ENCODE data around the gene MLC1.
"Not testable (repeated sequence)": the region's sequence is repeated elsewhere in the genome, so short reads cannot be mapped to it uniquely, and the experiment has no call there.

MLC1 gene

GRCh38 chr22:50101870-50102565 is 16.8 kb upstream of the MLC1 start:
- no peak for DNase-seq

- no peak for DNase-seq
Observed at GRCh38 chr22:50098052-50098451, 12.8 kb upstream of the MLC1 start.

GRCh38 chr22:50092342-50092741 is 7.1 kb upstream of the MLC1 start:
- no peak for DNase-seq

- DNase-seq, result no peak
Observed at GRCh38 chr22:50091092-50091768, 6.0 kb upstream of the MLC1 start.

DNA sequence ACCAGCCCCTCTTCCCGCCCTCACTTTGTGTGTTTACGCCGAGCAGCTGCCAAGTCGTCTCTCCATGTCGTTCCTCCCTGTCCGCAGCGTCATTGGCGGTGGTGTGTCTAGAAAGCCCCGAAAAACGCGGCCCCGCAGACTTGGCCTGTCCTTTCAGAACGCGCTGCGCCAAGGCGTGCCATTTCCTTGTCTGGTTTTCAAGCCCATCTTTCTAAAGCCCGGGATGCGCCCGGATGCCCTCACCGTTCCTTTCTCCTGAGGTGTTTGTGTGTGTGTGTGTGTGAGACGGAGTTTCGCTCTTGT is 5.1 kb upstream of the MLC1 start:
- no peak for DNase-seq

DNA sequence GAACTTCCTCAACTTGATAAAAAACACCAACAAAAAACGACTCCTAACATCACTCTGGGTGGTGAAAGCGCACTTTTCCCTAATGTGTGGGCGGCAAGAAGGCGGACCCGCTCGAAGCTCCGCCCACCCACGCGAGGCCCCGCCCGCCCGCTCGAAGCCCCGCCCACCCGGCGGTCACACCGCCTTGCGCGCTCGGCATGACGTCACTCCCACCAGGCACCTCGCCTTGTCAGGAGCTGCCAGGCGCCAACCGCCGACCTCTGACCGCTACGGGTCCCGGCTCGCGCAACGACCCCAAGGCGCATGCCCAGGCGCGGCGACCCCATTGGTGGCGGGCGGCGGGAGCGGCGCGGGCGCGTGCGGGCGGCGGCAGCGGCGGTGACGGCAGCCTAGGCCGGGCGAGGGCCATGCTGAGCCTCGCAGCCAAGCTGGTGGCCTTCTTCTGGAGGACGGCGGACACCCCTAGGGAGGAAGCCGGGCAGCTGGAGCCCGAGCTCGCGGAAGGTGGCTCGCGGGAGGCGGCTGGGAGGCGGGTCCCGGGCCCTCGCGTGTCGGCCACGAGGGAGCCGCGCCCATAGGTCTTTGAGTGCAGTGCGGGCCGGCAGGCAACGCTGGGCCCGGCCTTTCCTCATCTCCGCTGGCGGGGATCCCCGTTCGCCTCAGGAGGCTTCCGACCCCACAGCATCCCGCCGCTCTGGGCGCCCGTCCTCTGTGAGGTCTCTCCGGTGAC is 4.6 kb upstream of the MLC1 start, which contains the start of gene MOV10L1:
MOV10L1 (plus strand) TSS at position 325 of the 730 bp plus-strand sequence; CDS start at position 408, 83 bp downstream.
- DNase-seq, result peak; percentile 7

DNA sequence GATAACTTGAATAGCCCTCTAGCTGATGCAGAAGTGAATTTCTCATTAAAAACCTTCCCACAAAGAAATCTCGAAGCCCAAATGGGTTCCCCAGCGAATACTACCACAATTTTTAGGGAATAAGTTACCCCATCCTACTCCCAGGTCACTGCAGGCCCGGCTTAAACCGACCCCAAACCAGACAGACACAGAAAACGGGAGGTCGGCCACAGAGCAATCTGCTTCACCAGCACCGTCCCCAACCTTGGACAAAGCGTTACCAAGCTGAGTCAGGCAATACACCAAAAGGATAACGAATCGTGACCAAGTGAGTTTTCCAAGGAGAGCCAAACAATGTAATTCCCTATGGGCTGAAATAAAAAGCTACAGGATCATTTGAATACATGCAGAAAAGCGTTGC is 4.0 kb upstream of the MLC1 start:
- no peak for DNase-seq

GRCh38 chr22:50088096-50088495 is 2.9 kb upstream of the MLC1 start:
- no peak for DNase-seq

DNA sequence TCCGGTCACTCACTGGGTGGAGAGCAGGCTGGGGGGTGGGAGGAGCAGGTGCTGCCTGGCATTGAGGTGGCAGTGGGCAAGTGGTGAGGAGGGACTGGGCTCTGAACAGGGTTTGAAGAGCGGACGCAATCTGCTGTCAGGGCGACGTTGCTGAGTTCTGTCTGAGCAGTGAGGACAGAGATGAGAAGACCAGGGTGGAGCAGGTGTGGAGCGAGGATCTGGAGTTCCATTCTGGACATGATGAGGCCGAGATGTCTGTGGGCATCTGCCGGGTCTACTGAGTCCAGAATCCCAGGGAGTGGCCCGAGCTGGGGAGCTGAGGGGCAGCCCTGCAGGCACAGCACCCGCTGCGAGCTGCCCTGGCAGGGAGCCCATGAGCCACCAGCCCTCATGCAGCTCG is 2.4 kb upstream of the MLC1 start:
- DNase-seq, result no peak

DNA sequence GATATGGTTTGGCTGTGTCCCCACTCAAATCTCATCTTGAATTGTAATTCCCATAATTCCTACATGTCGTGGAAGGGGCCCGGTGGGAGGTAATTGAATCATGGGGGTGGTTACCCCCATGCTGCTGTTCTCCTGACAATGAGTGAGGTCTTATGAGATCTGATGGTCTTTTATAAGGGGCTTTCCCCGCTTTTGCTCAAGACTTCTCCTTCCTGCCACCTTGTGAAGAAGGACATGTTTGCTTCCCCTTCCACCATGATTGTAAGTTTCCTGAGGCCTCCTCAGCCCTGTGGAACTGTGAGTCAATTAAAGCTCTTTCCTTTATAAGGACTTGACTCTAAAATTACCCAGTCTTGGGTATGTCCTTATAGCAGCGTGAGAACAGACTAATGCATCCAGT is 1.7 kb upstream of the MLC1 start:
- DNase-seq, result not testable (repeated sequence)

- no peak for DNase-seq
Observed at GRCh38 chr22:50086526-50086925, 1.3 kb upstream of the MLC1 start.

DNA sequence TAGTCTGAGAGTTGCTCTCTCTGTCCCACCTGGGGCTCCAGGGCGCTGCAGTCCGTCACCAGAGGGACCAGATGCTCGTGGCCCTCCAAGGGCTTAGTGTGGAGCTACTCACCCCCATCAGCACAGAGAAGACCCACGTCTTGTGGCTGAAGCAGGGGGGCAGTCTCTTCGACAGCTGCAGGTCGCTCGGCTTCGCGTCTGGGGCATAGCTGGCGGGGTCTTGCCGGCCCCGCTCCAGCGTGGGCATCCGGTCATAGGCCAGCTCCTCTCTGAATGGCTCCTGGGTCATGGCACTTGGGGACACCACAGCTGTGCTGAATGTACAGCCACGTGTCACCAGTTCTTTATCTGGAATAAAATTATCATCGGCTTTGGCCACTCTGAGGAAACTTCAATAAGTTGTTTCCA is 608 bp downstream of the MLC1 start:
- DNase-seq, result no peak

- DNase-seq, result no peak
Observed at GRCh38 chr22:50084080-50084477, 1.1 kb downstream of the MLC1 start.

DNA sequence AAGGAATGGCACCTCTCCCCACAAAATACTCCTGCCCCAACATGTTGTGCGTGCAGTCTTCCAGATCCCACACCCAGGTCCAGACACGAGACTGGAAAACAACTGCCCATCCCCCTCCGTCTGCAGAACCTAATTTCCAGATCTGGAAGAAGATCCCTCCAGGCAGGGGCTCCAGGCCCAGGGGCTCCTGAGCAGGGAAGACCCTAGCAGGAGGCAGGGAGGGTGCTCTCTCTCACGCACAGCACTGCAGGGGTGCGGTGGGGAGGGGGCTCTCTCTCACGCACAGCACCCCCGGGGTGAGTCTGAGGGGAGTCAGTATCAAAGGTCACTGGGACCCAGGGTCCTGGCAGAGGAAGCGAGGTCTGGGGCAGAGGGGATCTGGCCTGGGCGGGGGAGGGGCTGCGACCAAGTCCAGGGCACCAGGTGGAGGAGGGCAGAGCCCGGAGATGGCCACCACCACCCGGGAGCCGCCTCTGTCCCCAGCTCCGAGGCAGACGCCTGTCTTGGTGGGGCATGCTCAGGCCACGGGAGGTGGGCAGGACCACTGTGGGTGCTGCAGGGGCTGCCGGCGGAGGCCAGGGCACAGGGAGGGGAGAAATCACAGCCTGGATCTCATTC is 1.7 kb downstream of the MLC1 start:
- DNase-seq, result no peak

DNA sequence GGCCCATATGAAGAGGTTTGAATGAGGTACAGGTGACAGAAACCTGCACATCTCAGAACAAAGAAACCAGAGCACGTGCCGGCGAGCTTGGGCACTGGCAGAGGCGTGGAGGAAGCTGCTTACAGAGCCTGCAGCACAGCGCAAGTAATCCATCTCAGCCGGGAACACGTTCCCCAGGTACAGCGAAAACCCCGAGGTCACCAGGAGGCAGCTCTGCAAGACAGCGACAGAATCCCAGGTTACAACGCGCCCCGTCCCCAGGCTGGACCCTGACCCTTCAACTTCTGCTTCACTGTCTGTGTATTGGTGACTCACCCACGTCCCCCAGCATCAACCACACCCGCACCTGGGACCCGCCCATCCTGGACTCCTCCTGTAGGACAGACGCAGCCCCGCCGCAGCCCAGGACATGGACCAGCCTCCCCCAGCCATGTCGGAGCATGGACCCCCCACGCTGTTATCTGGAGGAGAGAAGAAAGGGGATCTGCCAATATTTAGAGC is 2.2 kb downstream of the MLC1 start:
- DNase-seq, result no peak

DNA sequence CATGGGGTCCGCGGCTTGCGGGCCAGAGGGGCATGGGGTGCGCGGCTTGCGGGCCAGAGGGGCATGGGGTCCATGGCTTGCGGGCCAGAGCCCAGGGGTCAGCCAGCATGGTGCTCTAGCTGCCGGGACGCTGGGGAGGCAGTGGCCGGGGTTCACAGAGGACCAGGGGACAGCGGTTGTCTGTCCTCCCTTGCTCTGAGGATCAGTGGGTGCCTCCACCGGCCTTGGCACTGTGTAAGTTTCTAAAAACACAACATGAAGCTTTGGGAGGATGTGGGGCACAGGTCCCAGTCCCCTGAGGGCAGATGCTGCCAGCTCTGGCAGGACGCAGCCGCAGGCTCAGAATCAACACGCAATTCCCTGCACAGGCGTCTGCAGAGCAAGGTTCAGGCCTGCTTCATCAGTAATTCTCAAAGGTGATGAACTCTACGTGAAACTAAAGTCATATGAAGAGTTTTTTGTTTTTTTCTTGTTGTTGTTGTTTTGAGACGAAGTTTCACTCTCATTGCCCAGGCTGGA is 3.0 kb downstream of the MLC1 start:
- no peak for DNase-seq

- DNase-seq, result no peak
Observed at GRCh38 chr22:50081426-50082196, 3.6 kb downstream of the MLC1 start.

- no peak for DNase-seq
Observed at GRCh38 chr22:50080077-50080465, 5.2 kb downstream of the MLC1 start.

GRCh38 chr22:50078761-50079160 is 6.5 kb downstream of the MLC1 start:
- no peak for DNase-seq

DNA sequence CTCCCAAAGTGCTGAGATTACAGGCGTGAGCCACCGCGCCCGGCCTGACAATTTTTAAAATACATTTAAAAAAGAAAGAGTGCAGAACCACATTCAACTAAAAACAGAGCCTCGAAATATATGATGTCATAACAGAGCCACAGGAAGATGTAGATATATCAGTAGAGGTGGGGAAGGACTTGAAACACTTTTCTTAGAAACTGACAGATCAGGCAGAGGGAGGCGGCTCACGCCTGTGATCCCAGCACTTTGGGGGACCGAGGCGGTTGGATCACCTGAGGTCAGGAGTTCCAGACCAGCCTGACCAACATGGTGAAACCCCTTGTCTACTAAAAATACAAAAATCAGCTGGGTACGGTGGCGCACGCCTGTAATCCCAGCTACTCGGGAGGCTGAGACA is 7.0 kb downstream of the MLC1 start:
- no peak for DNase-seq

DNA sequence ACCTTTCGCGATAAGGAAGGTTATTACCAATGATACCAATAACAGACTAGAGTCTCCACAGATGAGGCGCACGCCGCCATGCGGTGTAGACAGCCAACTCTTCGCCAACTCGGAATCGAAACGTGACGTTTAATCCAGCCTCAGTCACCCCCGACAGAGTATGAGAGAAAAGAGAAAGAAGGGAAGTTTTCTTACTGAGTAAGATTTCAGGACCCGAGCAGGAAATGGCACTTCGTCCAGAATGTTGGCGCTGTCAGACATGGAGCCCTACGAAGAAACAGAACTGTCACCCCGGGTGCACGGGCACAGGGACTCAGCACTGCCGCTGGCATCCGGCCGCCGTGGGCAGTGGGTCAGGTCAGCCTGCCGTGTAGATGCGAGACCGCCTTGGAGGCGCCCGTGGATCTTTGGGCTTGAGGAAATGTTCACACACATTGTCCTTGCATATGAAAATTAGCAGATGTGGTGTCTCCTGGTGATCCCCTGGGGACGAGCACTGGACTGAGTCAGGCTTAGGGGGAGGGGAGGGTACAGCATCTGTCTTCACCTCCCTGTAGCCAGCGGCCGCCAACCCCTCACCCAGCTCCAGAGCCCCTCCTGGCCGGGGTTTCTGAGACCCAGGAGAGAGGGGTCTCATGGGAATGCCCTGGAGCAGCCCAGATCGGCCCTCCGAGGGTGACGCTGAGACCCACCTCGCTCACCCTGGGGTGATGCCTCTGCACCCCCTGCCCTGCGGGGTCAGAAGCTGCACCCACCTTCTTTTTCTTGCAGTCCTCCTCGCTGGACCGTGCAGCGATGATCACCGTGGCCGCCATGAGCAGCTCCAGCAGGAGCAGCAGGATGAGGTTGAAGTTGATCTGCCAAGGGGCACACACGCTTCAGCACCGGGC is 8.3 kb downstream of the MLC1 start:
- no peak for DNase-seq
